ENCODE results near the gene STMN1.
A peak's percentile ranks its signal among the peaks of the same experiment; 100 is the strongest.

Gene STMN1

DNA sequence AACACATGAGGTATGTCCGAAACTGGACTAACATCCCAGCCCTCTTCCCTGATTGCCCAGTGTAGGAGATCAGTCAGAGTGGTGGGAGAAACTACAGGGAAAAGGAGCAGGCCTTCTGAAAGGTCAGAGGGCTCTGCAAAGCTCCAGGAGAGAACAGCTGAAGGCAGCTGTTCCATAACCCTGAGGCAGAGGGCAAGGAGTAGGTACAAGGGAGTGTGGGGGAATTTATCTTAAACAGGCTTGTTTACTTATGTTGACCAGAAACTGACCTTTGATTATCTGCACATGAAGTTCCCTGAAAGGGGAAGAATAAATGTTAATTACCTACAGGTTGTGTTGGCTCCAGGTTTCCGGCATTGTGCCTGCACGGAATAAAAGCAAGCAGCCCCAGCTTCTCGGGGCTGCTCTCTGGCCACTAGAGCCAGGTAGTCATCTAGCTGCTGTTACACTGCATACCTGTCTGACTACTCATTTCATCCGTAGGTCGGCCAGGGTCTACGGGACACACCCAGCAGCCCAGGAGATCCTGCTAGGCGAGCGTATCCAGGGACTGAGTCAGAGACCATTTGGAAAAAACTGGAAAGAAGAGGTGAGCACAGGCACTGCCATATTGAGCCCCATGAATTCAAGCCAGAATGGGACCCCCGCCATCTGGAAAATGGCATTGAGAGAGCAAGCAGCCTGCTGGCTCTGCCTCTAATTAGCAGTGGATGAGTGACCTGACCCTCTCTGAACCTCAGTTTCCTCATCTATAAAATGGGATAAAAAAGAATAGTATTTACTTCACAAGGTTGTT lies 15.8 kb downstream of the STMN1 start:
- no peak for DNase-seq

DNA sequence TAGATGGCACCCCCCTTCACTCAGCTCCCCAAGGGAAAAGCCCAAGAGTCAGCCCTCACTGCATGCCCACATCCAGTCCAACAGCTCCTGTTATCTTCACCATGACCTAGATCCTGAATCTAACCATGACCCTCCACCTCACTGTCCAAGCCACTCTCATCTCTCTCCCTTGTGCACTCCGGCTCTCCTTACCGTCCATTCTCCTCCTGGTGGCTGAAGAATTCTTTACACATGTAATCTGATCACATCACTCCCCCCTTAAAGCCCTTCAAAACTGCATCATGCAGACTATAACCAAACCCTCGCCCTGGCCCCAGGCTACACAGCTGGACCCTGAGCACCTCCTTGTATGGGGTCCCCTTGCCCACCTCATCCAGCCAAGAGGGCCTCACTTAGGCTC lies 16.7 kb downstream of the STMN1 start:
- no peak for DNase-seq

DNA sequence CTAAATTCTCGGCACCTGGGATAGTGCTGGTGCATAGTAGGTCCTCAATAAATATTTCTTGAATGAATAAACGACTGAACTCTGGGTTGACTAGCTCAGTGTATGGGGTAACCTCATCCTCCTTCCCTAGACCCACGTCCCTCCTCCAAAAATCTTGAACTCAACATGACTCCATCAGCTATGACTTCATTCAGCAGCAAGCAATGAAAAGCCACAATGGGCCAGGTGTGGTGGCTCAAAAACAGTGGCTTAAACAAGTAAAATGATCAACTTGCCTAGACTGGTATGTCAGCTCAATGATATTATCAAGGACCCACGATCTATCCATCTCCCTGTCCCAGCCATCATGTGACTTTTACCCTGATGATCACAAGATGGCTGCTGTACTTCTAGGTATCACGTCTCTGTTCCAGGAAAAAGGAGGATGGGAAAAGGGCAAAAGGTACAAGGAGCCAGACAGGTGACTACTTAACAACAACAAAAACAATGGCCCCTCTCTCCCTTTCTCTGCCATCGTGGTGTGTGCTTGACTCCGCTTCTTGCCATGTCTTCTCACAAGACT lies 17.7 kb downstream of the STMN1 start:
- DNase-seq, result no peak

DNA sequence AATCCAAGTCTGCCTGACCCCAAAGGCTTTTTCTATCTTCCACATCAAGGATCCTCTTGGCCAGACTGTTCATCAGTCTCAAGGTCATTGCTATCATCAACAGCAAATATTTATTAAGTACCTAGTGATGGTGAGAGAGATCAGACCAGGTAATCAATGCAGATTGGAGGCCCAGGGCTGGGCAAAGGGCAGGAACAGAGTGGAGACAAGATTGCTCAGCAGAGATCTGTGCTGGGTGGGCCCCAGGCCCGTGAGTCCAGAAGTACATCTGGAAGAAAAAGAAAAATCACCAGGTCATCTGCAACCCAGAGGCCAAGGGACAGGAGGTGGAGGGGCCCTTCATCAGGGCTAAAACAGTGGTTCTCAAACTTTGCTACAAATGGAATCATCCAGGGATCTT lies 20.6 kb downstream of the STMN1 start:
- DNase-seq, result no peak

DNA sequence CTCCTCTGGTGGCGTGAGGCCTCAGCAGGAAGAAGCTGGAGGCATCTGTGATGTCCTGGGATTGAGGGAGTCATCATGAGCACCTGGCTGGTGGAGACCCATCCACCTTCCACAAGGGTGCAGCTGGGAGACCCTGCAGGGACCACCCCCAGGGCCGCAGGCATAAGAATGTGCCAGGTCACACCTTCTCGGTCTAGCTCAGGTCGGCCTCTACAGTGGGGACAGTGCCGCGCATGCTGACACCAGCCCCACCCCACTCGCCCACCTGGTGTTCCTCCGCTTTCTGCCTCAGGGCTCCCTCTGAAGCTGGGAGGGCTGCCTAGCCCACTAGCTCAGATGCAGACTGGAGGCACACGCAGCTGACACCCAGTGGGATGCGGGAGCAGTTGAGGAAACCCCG lies 25.0 kb downstream of the STMN1 start:
- DNase-seq, result no peak

DNA sequence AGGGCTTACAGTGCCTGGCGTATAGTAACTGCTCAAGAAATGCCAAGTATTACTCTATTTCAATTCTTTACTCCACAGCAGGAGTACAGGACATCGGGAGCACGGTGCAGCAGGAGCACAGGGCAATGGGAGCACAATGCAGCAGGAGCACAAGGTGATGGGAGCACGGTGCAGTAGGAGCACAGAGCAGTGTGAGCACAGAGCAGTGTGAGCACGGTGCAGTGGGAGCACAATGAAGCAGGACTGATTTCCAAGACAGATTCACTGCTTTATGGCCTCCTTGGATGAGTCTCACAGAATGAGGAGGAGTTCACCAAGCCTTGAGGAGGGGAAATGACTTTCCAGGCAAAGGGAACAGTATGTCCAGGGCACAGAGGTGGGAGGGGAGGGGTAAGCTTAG lies 25.7 kb downstream of the STMN1 start:
- DNase-seq, result no peak

DNA sequence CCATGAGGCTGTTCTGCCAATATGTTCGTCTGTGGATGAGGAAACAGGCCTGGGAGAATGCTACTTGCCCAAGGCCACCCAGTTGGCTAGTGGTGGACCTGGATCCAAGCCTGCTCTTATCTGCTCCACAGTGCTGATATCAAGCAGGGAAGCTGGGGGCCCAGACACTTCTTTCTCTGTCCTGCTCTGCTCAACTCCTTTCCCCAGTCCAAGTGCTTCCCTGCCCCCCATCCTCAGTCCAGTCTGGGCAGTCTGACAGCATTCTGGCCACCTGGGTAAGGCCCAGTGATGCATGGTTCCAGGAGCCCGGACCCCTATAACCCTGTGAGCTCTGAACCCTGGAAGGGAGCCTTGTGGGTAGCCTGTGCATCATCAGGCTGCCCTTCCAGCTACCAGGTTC lies 26.5 kb downstream of the STMN1 start:
- no peak for DNase-seq

DNA sequence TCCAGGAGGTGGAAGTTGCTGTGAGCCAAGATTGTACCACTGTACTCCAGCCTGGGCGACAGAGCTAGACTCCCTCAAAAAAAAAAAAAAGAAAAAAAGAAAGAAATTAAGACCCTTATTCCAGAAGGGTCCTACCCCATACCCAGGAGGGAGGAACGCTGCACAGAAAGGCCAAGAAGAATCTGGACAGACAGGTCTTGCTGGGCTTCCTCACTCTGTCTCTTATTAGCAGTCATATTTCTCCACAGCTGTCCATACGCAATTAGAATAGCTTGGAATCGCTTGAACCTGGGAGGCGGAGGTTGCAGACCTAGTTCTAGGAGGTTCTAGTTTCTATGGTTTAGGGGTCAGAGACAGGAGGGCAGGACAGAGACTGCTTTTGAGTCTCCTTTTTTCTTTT lies 27.5 kb downstream of the STMN1 start:
- DNase-seq, result no peak

DNA sequence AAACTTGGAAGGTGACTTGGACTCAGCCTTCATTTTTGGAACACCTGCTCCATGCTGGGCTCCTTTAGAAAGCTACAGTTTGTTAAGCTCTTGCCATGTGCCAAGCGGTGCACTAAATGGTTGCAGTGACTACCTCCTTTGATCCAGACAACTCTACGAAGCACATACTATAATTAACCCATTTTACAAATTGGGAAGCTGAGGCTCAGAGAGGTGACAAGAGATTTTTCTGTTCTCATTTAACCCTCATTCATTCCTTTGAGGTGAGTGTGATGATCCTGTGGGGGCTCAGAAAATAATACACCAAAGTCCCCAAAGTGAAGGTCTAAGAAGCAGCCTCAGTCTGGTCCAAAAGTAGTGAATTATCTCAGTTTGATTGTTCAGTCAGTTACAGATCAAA lies 29.1 kb downstream of the STMN1 start:
- DNase-seq, result no peak

DNA sequence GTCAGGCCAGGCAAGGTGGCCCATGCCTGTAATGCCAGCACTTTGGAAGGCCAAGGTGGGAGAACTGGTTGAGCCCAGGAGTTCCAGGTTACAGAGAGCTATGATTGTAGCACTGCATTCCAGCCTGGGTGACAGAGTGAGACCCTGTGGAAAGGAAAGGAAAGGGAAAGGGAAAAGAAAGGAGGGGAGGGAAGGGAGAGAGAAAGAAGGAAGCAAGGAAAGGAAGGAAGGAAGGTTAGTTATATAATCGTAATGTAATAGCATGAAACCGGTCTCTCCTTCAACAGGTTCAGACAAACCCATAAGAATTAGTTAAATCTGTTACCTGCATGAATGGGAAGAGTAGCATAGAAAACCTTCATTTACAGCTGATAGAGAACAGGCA lies 29.5 kb downstream of the STMN1 start:
- no peak for DNase-seq

DNA sequence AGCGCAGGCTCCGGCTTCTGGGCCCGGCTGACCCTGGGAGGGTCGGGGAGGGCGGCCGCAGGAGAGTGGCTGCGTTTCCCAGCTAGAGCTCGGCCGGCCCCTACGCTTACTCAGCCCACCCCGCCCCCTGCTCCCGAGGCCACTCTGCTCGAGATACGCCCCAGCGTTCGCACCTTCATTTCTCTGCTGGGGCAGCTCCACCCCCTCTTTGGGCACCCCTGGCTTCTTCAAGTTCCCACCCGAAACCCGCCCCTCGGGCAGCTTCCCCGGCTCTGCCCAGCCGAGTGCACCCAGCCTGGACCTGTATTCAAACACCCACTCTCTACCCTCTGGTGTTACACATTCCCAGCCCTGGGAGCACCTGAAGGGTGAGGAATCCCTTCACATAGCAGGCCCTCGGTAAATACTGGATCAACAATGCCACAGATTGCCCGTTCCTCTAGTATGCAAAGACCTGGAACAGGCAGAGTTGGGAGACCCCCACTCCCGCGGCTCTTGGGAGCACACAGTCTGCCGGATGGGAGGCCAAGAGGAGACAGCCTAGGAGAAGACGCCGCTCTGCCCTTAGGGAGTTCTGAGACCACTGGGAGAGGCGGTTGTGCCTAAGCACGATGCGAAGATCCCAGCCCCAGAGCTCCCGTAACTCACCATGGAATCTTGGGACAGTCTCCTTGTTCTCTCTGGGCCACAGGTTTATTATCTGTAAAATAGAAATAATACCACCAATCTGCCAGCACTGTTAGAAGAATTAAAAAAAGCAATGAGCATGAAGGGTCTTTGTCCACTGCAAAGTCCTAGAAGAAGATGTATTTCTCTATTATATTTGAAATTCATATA lies 30.1 kb downstream of the STMN1 start:
- DNase-seq, result no peak

DNA sequence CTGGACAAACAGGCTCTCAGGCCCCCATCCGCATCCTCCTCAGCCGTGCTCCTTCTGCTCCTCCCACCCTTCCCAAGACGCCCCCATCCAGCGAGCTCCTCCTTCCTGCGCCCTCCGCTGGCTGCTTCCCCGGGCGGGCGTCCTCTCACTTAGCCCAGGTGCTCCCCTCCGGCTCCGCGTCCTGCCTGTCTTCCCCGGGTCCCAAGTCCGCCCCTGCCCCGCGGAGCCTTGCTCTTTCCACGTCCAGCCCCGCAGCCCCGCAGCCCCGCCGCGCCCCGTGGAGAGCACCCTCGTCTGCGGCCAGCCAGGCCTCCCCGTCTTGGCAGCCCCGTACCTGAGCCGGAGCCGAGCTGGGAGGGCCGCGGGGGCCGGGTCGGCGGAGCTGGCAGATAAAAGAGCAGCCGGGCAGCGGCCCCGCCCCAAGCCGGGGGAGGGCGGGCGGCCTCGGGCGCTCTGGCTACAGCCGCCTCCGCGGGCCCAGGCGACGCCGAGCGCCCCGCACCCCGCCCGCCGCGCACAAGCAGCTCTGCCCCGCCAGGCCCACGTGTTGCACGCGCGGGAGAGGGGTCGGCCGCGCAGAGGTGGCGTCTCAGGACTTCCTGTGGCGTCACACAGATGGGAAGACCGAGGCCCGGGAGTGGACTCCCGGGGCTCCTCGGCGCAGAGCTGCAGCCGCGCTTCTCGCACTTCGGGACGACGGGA lies 30.9 kb downstream of the STMN1 start, which contains the start of gene PAQR7:
Gene PAQR7, minus strand, starts transcription at position 555 of the 702 bp plus-strand sequence. CDS start 11,869 bp downstream, outside the sequence.
- DNase-seq, result peak; percentile 88

DNA sequence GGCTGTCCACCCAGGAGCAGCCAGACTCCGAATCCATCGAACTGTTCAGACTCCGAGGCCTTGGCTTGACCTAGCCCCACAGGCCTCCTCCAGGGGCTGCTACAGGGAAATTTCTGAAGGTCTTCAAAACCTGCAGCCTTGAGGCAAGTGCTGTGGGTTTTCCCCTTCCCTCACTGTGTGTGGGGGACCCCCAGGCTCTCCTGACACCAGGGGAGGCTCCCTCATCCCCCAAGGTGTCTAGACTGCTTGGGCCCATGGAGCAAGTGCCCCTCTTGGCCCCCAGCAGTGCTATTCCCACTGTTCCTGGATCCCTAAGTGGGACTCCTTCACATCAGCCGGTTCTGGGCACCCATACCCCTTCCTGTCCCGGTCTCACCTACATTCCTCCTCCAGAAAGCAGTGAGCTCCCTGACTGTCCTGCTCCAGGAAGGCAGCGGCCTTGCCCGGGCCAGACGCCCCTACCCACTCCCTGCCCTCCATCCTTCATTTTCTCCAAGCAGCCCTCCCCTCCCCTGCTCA lies 31.5 kb downstream of the STMN1 start:
- no peak for DNase-seq

DNA sequence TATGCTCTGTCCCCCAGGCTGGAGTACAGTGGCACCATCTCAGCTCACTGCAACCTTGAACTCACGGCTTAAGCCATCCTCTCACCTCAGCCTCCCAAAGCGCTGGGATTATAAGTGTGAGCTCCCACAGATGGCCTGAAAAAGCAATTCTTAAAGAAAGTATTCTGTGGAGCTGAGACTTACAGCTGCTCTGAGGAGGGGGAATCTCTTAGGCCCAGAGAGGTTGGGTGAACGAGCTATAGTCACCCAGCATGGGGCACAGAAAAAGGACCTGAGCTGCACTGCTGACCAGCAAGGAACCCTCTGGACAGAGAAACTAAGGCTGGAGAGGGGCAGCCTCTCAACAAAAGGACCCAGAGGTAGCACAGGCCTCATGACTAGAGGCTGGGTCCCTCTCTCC lies 32.0 kb downstream of the STMN1 start:
- DNase-seq, result no peak

DNA sequence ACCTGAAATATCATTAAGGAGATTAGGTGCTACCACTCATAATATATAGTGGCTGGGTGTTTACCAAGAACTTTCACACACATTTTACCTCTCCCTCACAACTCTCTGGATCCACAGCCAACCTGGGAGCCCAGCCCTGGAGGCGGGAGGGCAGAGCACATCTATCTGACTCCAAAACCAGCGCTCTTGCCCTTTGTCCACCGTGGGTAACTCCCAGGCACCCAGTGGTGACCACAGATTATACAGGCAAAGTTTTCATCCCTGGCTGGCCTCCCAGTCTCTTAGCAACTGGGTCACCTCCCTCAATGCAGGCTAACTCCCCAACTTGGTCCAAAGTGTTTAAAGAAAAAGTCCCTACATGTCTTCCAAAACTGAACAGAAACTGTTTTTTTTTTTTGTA lies 33.1 kb downstream of the STMN1 start:
- DNase-seq, result peak; percentile 58

DNA sequence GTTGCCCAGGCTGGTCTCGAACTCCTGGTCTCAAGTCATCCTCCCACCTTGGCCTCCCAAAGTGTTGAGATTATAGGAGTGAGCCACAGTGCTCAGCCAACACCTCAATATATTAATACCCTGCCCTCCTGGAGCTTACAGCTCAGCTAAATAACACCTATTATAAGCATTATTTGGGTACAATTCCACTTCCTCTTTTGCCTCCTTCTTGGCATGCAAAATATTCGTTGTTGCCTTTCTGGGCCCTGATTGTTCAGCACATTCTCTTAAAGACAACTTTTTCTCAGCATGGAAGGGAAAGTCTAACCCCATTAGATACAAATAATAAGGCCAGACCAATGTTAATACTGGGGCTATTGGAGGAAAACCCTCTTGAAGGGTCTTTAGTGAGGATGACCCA lies 33.5 kb downstream of the STMN1 start:
- DNase-seq, result no peak

DNA sequence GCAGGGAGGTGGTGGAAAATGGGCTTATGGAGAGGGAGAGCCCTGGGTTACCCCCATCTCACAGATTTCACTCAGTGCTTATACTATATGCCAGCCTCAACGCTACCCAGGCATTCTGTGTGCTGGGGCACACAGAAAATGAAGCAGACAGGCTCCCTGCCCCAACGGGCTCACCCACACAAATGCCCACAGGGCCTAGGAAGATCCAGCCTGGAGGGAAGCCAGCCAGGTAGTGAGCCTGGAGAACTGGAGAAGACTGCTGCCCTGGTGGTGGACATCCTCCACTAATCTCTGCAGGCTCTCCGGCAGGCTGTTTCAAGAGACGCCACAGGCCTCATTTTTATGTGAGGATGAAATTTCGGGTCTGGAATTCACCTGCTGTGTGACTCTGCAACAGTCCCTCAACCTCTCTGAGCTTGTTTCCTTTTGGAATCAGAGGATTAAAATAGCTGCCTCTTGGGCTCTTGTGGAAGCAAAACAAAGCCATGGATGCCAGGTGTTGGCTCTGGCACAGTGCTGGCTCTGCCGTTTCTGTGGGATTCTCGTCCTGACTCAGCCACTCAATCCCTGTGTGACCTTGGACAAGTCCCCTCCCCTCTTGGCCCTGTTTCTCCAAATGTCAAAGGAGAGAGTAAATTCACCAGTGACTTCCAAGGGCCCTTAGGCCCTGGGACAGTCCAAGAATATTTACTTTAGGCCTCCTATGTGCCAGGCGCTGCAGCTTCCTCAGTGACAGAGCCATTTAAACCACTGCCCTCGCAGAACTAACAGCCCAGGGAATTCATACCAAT lies 34.3 kb downstream of the STMN1 start:
- no peak for DNase-seq

DNA sequence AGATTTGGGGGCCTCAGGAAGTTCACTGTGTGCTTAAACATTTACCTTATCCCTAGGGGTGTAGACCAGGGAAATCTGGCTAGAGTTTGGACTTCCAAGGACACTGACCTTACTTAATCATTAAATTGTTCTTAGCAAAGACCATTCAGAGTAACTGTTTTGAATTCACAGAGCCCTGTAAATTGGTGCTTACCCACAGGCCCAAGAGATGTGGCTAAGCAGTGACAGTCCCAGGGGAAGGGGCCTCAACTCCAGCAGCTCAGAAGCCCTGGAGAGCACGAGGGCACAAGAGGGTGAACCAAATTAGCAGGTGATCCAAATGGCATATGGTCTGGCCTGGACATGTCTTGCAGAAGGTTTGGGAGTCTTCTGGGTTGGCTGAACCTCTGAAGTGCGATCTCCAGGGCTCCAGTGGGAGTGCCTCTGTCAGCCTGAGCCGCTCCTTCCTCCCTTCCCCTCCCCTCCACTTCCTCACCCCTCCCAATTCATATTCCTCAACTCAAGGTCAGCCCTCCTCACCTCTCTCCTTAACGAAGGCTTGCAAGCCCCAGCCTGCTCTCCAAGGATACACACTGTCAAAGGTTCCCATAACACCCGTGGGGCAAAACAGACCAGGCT lies 35.0 kb downstream of the STMN1 start:
- no peak for DNase-seq

DNA sequence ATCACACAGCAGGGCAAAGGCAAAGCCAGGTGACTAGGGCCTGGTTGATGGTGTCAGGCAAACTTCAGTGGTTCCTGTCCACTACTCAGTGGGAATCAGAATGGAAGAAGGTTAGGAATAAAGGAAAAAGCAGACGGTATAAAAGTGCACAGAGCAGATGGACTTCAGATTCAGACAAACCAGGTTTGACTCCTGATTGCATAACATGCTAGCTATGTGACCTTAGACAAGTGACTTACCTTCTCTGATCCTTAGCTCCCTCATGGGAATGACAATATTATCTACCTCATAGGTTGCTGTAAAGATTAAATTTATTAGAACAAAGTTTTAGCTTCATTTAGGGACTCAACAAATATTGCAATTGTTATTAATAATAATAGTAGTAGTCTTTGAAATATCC lies 35.6 kb downstream of the STMN1 start:
- no peak for DNase-seq

DNA sequence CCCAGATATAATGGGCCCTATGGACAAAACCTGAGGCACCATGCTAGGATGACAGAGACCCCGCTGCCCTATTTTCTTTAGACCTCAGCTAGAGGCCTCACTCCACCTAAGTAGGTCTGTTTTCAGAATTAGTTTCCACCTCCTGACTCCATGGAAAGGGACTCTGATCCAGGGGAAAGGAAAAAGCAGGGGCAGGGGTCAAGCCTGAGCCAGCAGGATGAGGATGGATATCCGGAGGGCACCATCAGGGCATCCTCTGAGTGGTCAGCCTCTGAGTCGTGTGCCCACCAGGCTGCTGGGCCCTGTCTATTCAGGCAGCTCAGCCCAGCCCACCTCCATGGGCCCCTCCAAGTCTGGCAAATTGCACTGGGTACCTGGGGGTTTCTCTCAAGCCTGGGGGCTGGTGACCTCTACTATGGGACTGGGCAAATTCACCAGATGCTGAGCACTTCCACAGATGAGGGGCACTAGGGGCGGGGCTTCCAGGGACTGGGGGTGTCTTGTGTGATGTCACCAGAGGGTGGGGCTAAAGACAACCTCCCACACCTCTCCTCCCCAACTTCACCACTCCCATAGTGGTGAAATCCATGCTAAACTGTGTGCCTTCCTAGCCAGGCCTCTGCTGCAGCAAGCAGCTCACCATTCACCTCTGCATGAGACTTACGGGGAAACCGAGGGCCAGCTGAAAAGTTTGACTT lies 36.2 kb downstream of the STMN1 start:
- no peak for DNase-seq
